HUES6 (cell line): ENCODE results near the gene AOAH.

ENCODE experiments used
- H3K27ac ChIP-seq: 2 replicates; pipeline ENCODE4 v1.7.0; 2013; ENCODE audit warnings: low read depth, mild to moderate bottlenecking, low read length, inconsistent platforms
- H3K27me3 ChIP-seq: 2 replicates; pipeline ENCODE4 v1.6.1; 2013; ENCODE audit warnings: low read length; ENCODE audit not compliant: control insufficient read depth, insufficient read depth
- H3K36me3 ChIP-seq: 2 replicates; pipeline ENCODE4 v1.6.1; 2013; ENCODE audit warnings: low read length; ENCODE audit not compliant: control insufficient read depth, insufficient read depth
- H3K4me1 ChIP-seq: 2 replicates; pipeline ENCODE4 v1.6.1; 2013; ENCODE audit warnings: low read length; ENCODE audit not compliant: control insufficient read depth, insufficient read depth
- H3K4me3 ChIP-seq: 2 replicates; pipeline ENCODE4 v1.5.1; 2013; ENCODE audit warnings: low read depth, low read length
- H3K9ac ChIP-seq: one replicate; pipeline ENCODE4 v1.6.1; 2013; ENCODE audit warnings: mild to moderate bottlenecking, low read length
- H3K9me3 ChIP-seq: 2 replicates; pipeline ENCODE4 v1.6.1; 2013; ENCODE audit warnings: low read depth, low read length; ENCODE audit not compliant: control insufficient read depth, insufficient read depth

AOAH gene

GRCh38 chr7:36521911-36522310, 202.4 kb downstream of the AOAH start:
- H3K4me3 ChIP-seq, result no peak overlapping the region
- no peaks in the 10 kb centered on the region for H3K9me3 ChIP-seq
- no peaks in the 10 kb centered on the region for H3K36me3 ChIP-seq

DNA sequence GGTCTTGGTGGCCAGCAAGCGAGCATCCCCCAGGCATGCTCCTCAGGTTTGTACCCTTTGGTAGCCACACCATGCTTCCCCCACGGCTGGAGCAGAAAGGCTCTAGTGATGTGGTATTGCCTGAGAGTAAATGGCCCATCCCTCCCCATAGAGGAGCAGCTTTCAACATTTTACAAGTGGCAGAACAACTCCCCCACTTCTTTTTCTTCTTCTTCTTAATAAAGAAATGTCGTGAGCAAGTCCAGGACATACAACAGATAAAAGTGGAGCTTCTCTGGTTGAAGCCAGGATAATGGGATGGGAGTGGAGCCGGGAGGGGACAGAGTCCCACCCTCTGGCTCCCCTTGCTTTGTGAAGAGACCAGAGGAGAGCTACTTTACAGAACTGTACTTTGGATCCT, 203.2 kb downstream of the AOAH start:
- H3K9ac ChIP-seq, result no peak overlapping the region
- no peaks in the 10 kb centered on the region for H3K36me3 ChIP-seq
- H3K4me3 ChIP-seq, result no peak overlapping the region
- H3K27me3 ChIP-seq, result no peaks in the 10 kb centered on the region
- no peak overlapping the region for H3K27ac ChIP-seq
- H3K4me1 ChIP-seq, result 0 out of 2 replicates have a peak, but pooled peaks cover 6% of the 10 kb centered on the region
- H3K9me3 ChIP-seq, result no peaks in the 10 kb centered on the region

More at GRCh38 chr7:36521911-36522310, 202.4 kb downstream of the AOAH start:
- H3K9ac ChIP-seq, result no peak overlapping the region
- no peaks in the 10 kb centered on the region for H3K4me1 ChIP-seq
- no peak overlapping the region for H3K27ac ChIP-seq
- no peaks in the 10 kb centered on the region for H3K27me3 ChIP-seq

DNA sequence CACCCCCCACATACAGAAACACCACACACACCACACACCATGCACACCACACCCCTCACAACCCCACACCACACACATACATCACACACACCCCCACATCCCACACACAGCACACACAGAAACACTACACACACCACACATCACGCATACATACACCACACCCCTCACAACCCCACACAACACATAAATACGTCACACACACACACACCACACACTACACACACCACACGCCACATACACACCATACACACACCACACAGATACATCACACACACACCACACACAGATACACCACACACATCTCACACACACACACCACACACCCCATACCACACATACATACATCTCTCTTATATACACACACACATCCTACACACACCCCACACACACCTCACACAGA, 208.4 kb downstream of the AOAH start:
- no peak overlapping the region for H3K4me3 ChIP-seq
- 0 out of 2 replicates have a peak, but pooled peaks cover 6% of the 10 kb centered on the region for H3K4me1 ChIP-seq
- H3K27me3 ChIP-seq, result no peaks in the 10 kb centered on the region
- peaks cover 6% of the 10 kb centered on the region for H3K9me3 ChIP-seq
- H3K27ac ChIP-seq, result no peak overlapping the region
- no peak overlapping the region for H3K9ac ChIP-seq
- H3K36me3 ChIP-seq, result no peaks in the 10 kb centered on the region

DNA sequence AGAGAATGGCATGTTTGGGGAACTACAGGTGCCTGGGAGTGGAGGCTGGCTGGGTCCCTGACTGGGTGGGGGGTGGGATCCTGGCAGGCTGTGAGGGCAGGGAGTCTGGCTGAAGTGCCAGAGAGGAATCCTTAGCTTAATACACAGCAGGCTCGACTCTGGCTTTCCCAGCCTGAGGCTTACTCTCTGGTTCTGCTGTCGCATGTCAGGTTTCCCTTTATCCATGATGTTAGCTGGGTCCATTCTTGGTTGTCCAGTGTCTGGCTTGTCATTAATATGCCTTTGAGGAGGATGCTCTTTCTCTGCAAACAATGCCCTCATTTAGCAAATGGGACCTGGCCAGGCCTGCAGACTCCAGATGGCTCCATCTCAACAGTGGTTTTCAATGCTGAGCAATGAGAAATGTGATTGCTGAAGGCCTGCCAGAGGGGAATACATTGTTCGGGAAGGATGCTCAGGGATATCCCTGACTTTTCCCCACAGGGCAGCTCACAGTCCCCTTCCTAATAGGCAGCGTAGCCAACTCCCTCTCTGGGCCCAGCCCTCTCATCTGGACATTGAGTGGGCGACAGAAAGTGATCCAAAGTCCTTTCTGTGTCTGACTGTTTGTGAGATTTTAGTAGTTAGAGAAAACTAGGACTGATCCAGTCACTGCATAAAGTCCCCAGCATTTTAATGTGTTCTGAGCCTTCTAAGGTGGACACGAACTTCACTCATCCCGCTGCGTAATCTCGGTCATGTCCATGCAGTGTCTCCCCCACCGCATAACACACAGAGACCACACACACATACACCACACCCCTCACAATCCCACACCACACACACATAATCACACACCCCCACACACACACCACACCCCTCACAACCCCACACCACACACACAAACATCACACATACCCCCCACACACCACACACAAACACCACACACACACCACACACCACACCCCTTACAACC, 209.7 kb downstream of the AOAH start:
- Histone ChIP-seq H3K4me1 (peaks cover 14% of the 10 kb centered on the region; the same call in 1 of the 2 replicates), H3K9ac (no peak overlapping the region), H3K27me3 (no peaks in the 10 kb centered on the region), H3K4me3 (no peak overlapping the region), H3K27ac (no peak overlapping the region), H3K36me3 (no peaks in the 10 kb centered on the region), H3K9me3 (peaks cover 6% of the 10 kb centered on the region)

- Histone ChIP-seq H3K27me3 (no peaks in the 10 kb centered on the region), H3K9ac (no peak overlapping the region), H3K27ac (no peak overlapping the region), H3K9me3 (peaks cover 6% of the 10 kb centered on the region), H3K4me1 (peaks cover 14% of the 10 kb centered on the region; the same call in 1 of the 2 replicates), H3K4me3 (no peak overlapping the region), H3K36me3 (no peaks in the 10 kb centered on the region)
Observed at GRCh38 chr7:36513393-36513792, 210.9 kb downstream of the AOAH start.

- H3K9ac ChIP-seq, result no peak overlapping the region
- no peaks in the 10 kb centered on the region for H3K27me3 ChIP-seq
- H3K27ac ChIP-seq, result no peak overlapping the region
- no peaks in the 10 kb centered on the region for H3K36me3 ChIP-seq
- peaks cover 6% of the 10 kb centered on the region for H3K9me3 ChIP-seq
- H3K4me3 ChIP-seq, result no peak overlapping the region
- peaks cover 14% of the 10 kb centered on the region; the same call in 1 of the 2 replicates for H3K4me1 ChIP-seq
Observed at GRCh38 chr7:36512616-36513015, 211.7 kb downstream of the AOAH start.

DNA sequence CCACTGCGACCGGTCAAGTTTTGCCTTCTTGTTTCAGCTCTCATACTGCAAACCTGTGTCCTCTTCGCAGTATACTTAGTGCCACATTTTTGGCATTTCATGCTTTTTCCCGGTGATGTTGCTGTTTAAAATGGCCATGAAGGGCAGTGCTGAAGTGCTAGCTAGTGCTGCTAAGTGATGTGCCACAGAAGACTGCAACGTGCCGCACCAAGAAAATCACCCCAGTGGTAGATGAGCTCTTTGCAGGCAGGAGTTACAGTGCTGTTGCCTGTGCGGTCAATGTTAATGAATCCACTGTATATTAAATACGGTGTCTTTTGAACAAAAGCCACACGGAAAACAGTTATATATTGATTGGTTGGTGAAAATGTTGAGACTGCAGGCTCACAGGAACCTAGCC, 214.3 kb downstream of the AOAH start:
- peaks cover 8% of the 10 kb centered on the region; the same call in 1 of the 2 replicates for H3K4me1 ChIP-seq
- H3K36me3 ChIP-seq, result no peaks in the 10 kb centered on the region
- H3K27me3 ChIP-seq, result no peaks in the 10 kb centered on the region
- H3K27ac ChIP-seq, result no peak overlapping the region
- no peak overlapping the region for H3K4me3 ChIP-seq
- no peak overlapping the region for H3K9ac ChIP-seq
- H3K9me3 ChIP-seq, result peaks cover 6% of the 10 kb centered on the region

- Histone ChIP-seq H3K4me3 (no peak overlapping the region), H3K4me1 (peaks cover 8% of the 10 kb centered on the region; the same call in 1 of the 2 replicates), H3K27ac (no peak overlapping the region), H3K9me3 (peaks cover 7% of the 10 kb centered on the region; the same call in 1 of the 2 replicates), H3K27me3 (no peaks in the 10 kb centered on the region), H3K9ac (no peak overlapping the region), H3K36me3 (no peaks in the 10 kb centered on the region)
Observed at GRCh38 chr7:36507475-36508440, 216.5 kb downstream of the AOAH start.

DNA sequence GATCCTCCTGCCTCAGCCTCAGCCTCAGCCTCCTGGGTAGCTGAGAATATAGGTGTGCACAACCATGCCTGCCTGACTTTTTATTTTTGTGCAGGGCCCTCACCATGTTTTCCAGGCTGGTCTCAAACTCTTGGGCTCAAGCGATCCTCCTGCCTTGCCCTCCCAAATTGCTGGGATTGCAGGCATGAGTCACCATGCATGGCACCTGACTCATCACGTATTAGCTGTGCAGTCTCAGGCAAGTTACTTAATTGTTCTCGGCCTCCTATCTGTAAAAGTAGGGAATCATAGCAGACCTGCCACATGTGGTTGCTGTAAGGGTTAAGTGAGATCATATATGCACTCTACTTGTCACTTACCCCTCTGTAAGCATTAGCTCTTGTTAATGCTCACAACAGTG, 217.5 kb downstream of the AOAH start:
- Histone ChIP-seq H3K36me3 (no peaks in the 10 kb centered on the region), H3K4me1 (peaks cover 8% of the 10 kb centered on the region; the same call in 1 of the 2 replicates), H3K27me3 (no peaks in the 10 kb centered on the region), H3K4me3 (no peak overlapping the region), H3K9ac (no peak overlapping the region), H3K27ac (no peak overlapping the region), H3K9me3 (peaks cover 7% of the 10 kb centered on the region; the same call in 1 of the 2 replicates)

DNA sequence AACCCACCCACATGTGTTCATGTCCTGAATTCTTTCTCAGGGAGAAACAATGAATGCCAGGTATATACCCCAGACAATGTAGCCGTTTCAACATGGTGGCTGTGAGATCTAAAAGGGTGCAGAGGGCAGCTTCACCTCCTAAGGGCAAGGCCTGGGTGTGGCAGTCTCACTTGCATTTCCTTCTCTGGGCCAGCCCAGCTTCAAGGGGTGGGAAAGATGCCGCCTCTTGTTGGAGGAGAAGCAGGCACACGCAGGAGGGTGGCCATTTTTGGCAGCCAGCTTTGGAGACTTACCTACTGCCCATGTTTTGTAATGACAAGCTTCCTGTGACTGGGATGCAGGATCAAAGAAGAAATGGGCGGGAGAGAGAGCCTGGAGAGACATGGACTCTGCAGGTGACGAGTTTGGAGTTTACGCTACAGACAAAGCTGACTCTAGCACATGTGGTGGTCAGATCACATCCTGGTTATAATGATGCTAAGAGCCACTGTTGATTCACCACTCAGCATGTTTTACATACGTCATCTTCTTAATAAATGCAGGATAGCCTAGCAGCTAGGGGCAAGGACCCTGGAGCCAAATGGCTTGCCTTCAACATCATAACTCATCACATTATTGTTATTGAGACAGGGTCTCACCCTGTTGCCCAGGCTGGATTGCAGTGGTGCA, 218.0 kb downstream of the AOAH start:
- H3K36me3 ChIP-seq, result no peaks in the 10 kb centered on the region
- no peaks in the 10 kb centered on the region for H3K27me3 ChIP-seq
- peaks cover 7% of the 10 kb centered on the region; the same call in 1 of the 2 replicates for H3K9me3 ChIP-seq
- no peak overlapping the region for H3K4me3 ChIP-seq
- no peak overlapping the region for H3K9ac ChIP-seq
- H3K27ac ChIP-seq, result no peak overlapping the region
- H3K4me1 ChIP-seq, result peaks cover 8% of the 10 kb centered on the region; the same call in 1 of the 2 replicates
